ENCODE measurements around the gene MYRFL.

GRCh38 chr12:69868695-69869094, 43.7 kb downstream of the MYRFL start:
- TF ChIP-seq CTCF (IDR thresholded peaks at IDR 0.05; ENCODE audit: control extremely low read depth in 1 of 3, insufficient read depth in 1 of 3, low read depth in 1 of 3, low read length in 3 of 3) (no peak), EZH2 (IDR thresholded peaks at IDR 0.05; ENCODE audit: low read depth, low read length, severe bottlenecking) (no peak), SUZ12 (IDR thresholded peaks at IDR 0.05; ENCODE audit: low read length) (no peak), CHD2 (IDR thresholded peaks at IDR 0.05; ENCODE audit: low read length) (no peak)
